Panc1 (cell line): ENCODE results near the gene ZGRF1. TPM values are rescaled to one million over a fixed set of nuclear protein-coding genes. Genes with fewer than 3 reads are reported as not detected.

Source experiments
- ATAC-seq: fragments of 200-7000 bp; cut with Tn5 transposase; 2 replicates; pipeline ENCODE4 v1.9.1; 2020; ENCODE audit warnings: mild to moderate bottlenecking, moderate library complexity
- BruUV-seq: library from RNA; stranded (reverse); fragments of 400-500 nt; replicated peaks from 2 replicates; lab custom pipeline; 2021; lab: Mats Ljungman, UMichigan
- CTCF ChIA-PET: fragments of 300-600 bp; sonication (Branson Sonifier 250); formaldehyde crosslinking; loops from one replicate; lab custom pipeline; 2022; ENCODE audit warnings: antibody characterized with exemption; lab: Charles Lee
- POLR2A ChIA-PET: fragments of 300-600 bp; sonication (Branson Sonifier 250); formaldehyde crosslinking; loops from one replicate; lab custom pipeline; 2022; ENCODE audit warnings: antibody characterized with exemption; lab: Charles Lee
- DNase-seq: peaks from one replicate; pipeline ENCODE4 v3.0.0-alpha.2; 2010; ENCODE audit warnings: low read depth, low spot score
- H3K27ac ChIP-seq: 2 replicates; pipeline ENCODE4 v1.5.1; 2011; ENCODE audit warnings: mild to moderate bottlenecking, low read length, inconsistent platforms
- H3K27me3 ChIP-seq: fragments of 200-500 bp; sonication (Bioruptor generic); 2 replicates; pipeline ENCODE4 v1.6.0; 2014; ENCODE audit warnings: low read length, inconsistent platforms; ENCODE audit not compliant: control insufficient read depth, insufficient read depth
- H3K36me3 ChIP-seq: fragments of 200-500 bp; sonication (Bioruptor generic); 2 replicates; pipeline ENCODE4 v1.5.1; 2014; ENCODE audit warnings: inconsistent platforms, mild to moderate bottlenecking, low read length, moderate library complexity; ENCODE audit not compliant: control insufficient read depth, insufficient read depth
- H3K4me1 ChIP-seq: 2 replicates; pipeline ENCODE4 v1.5.1; 2011; ENCODE audit warnings: inconsistent platforms, mild to moderate bottlenecking, low read length, moderate library complexity; ENCODE audit not compliant: control insufficient read depth, insufficient read depth
- H3K4me3 ChIP-seq, 2 experiments: 2 replicates each; pipeline ENCODE4 v1.5.1; 2011 to 2012; ENCODE audit warnings: low read depth in 2 of 2, low read length in 2 of 2, mild to moderate bottlenecking in 2 of 2, inconsistent platforms in 1 of 2, moderate library complexity in 1 of 2
- H3K9me3 ChIP-seq: fragments of 200-500 bp; sonication (Bioruptor generic); 2 replicates; pipeline ENCODE4 v1.5.1; 2014; ENCODE audit warnings: low read depth, mild to moderate bottlenecking, inconsistent platforms, low read length, moderate library complexity; ENCODE audit not compliant: control insufficient read depth, insufficient read depth
- CTCF ChIP-seq: fragments of 450-650 bp; IDR thresholded peaks from 2 replicates; pipeline ENCODE4 v1.5.1; 2017; ENCODE audit warnings: mild to moderate bottlenecking
- POLR2AphosphoS5 ChIP-seq: IDR thresholded peaks from 2 replicates; pipeline ENCODE4 v1.6.1; 2012; ENCODE audit warnings: mild to moderate bottlenecking, low read depth, low read length, moderate library complexity
- REST ChIP-seq, 2 experiments: IDR thresholded peaks; 2 replicates each; pipeline ENCODE4 v1.6.1; 2011 to 2012; ENCODE audit warnings: low read depth in 2 of 2, control low read depth in 1 of 2, low read length in 1 of 2, mild to moderate bottlenecking in 1 of 2, moderate library complexity in 1 of 2; ENCODE audit not compliant: insufficient read depth in 1 of 2
- SIN3A ChIP-seq: IDR thresholded peaks from 2 replicates; pipeline ENCODE4 v1.6.1; 2012; ENCODE audit warnings: low read depth, mild to moderate bottlenecking, low read length, moderate library complexity, borderline replicate concordance; ENCODE audit not compliant: insufficient read depth
- TCF7L2 ChIP-seq: IDR thresholded peaks from 2 replicates; pipeline ENCODE4 v1.6.1; 2011; ENCODE audit warnings: mild to moderate bottlenecking, low read depth, low read length, inconsistent platforms
- in situ Hi-C: cut with HindIII; loops from 2 replicates; pipeline ENCODE4 v1.10.0; 2016; ENCODE audit warnings: low sequenced_read_pairs, low pct_unique_long_range_greater_than_20kb
- intact Hi-C: fragments of 100-400 bp; cut with micrococcal nuclease; formaldehyde crosslinking; loops from one replicate; pipeline ENCODE4 v1.10.0; 2022; ENCODE audit not compliant: unreplicated experiment
- total RNA-seq: library from RNA; stranded (reverse); gene quantifications from one replicate; pipeline ENCODE4 v1.2.1, GENCODE V29; 2021; ENCODE audit not compliant: unreplicated experiment

ZGRF1 gene
- total RNA-seq, 1 experiment from 2014 or later = 7.4 TPM

- no peaks in the 10 kb centered on the region for H3K36me3 ChIP-seq
- in situ Hi-C loops (no loop called here), intact Hi-C loops (no loop called here)
- peaks cover 24% of the 10 kb centered on the region for H3K27me3 ChIP-seq
- no peak overlapping the region for H3K4me3 ChIP-seq
- POLR2A ChIA-PET = no interaction called here
- CTCF ChIA-PET = no interaction called here
- TF ChIP-seq POLR2AphosphoS5 = no peak
- TF ChIP-seq CTCF = no peak
- no peak for TF ChIP-seq REST (IDR thresholded peaks at IDR 0.05; ENCODE audit: insufficient read depth in 1 of 2, low read depth in 2 of 2, low read length in 1 of 2)
- TF ChIP-seq TCF7L2 = no peak
- no peak for TF ChIP-seq SIN3A
- no TSS peak for BruUV-seq
- no peak overlapping the region for H3K27ac ChIP-seq
- DNase-seq = no peak
- no peaks in the 10 kb centered on the region for H3K9me3 ChIP-seq
- ATAC-seq = no peak
- peaks cover 6% of the 10 kb centered on the region; the same call in 1 of the 2 replicates for H3K4me1 ChIP-seq
Observed at GRCh38 chr4:112517911-112518310, 118.8 kb downstream of the ZGRF1 start.

GRCh38 chr4:112517067-112517634 lies 119.6 kb downstream of the ZGRF1 start:
- intact Hi-C loops (no loop called here), in situ Hi-C loops (no loop called here)
- no peak for TF ChIP-seq TCF7L2
- DNase-seq = no peak
- no peak overlapping the region for H3K27ac ChIP-seq
- ChIA-PET CTCF (no interaction called here), POLR2A (no interaction called here)
- no peak for ATAC-seq
- peaks cover 26% of the 10 kb centered on the region for H3K27me3 ChIP-seq
- H3K36me3 ChIP-seq = no peaks in the 10 kb centered on the region
- no TSS peak for BruUV-seq
- no peaks in the 10 kb centered on the region for H3K9me3 ChIP-seq
- peaks cover 6% of the 10 kb centered on the region; the same call in 1 of the 2 replicates for H3K4me1 ChIP-seq
- no peak overlapping the region for H3K4me3 ChIP-seq

- DNase-seq = no peak
- 0 out of 2 replicates have a peak, but pooled peaks have one; percentile 52 for ATAC-seq
- intact Hi-C loops (no loop called here), in situ Hi-C loops (no loop called here)
- ChIA-PET CTCF (no interaction called here), POLR2A (no interaction called here)
- no peaks in the 10 kb centered on the region for H3K36me3 ChIP-seq
- H3K27me3 ChIP-seq = peaks cover 26% of the 10 kb centered on the region
- no peak for TF ChIP-seq TCF7L2
- no peak for TF ChIP-seq CTCF
- no peak for TF ChIP-seq SIN3A
- TF ChIP-seq REST (IDR thresholded peaks at IDR 0.05; ENCODE audit: insufficient read depth in 1 of 2, low read depth in 2 of 2, low read length in 1 of 2) = no peak
- no peak for TF ChIP-seq POLR2AphosphoS5
- H3K4me3 ChIP-seq = peak overlapping the region; percentile 6 to 67; a peak in 3 of 4 replicates
- no peaks in the 10 kb centered on the region for H3K9me3 ChIP-seq
- no peak overlapping the region for H3K27ac ChIP-seq
- H3K4me1 ChIP-seq = peaks cover 6% of the 10 kb centered on the region; the same call in 1 of the 2 replicates
- BruUV-seq = no TSS peak
Observed at GRCh38 chr4:112516471-112517066, 120.1 kb downstream of the ZGRF1 start.
